Sigmoid colon (tissue), 7 donors: ENCODE results near the gene METTL5. TPM values are rescaled to one million over a fixed set of nuclear protein-coding genes. Genes with fewer than 3 reads are reported as not detected.
"Not testable (repeated sequence)": the region's sequence is repeated elsewhere in the genome, so short reads cannot be mapped to it uniquely, and the experiment has no call there.

Experiments used
- DNase-seq: peaks from one replicate; pipeline ENCODE4 v3.0.0-alpha.2; 2019
- H3K27ac ChIP-seq, 4 donors: fragments of 200-600 bp; sonication (generic); one replicate each; pipeline ENCODE4 v1.5.1; 2016 to 2019; ENCODE audit warnings: mild to moderate bottlenecking in 1 of 4
- H3K27me3 ChIP-seq, 3 donors: fragments of 200-600 bp; sonication (generic); one replicate each; pipeline ENCODE4 v1.5.1; 2019; ENCODE audit warnings: mild to moderate bottlenecking in 1 of 3
- H3K36me3 ChIP-seq, 4 donors: fragments of 200-600 bp; sonication (generic); one replicate each; pipeline ENCODE4 v1.5.1; 2016 to 2019
- H3K4me1 ChIP-seq, 4 donors: fragments of 200-600 bp; sonication (generic); one replicate each; pipeline ENCODE4 v1.5.1; 2017 to 2019
- H3K4me3 ChIP-seq, 4 donors: fragments of 200-600 bp; sonication (generic); one replicate each; pipeline ENCODE4 v1.5.1; 2017 to 2019; ENCODE audit warnings: mild to moderate bottlenecking in 2 of 4, moderate library complexity in 1 of 4
- H3K9me3 ChIP-seq, 4 donors: fragments of 200-600 bp in 3 of 4; sonication (generic) in 3 of 4; one replicate each; pipeline versions ENCODE4 v1.5.1 to v1.6.1; 2013 to 2019
- CTCF ChIP-seq, 4 experiments: fragments of 450-650 bp in 3 of 4; fragments of 200-600 bp in 1 of 4; IDR thresholded peaks; one replicate each; pipeline ENCODE4 v1.5.1; 2016 to 2019; ENCODE audit warnings: antibody characterized with exemption in 4 of 4, mild to moderate bottlenecking in 3 of 4, moderate library complexity in 2 of 4
- EP300 ChIP-seq, 4 donors: sonication (generic); formaldehyde crosslinking; IDR thresholded peaks; one replicate each; pipeline ENCODE4 v1.6.1; 2017; ENCODE audit warnings: antibody characterized with exemption in 4 of 4
- POLR2A ChIP-seq, 2 donors: fragments of 450-650 bp; IDR thresholded peaks; one replicate each; pipeline ENCODE4 v1.6.1; 2016; ENCODE audit warnings: antibody characterized with exemption in 2 of 2, mild to moderate bottlenecking in 2 of 2, moderate library complexity in 2 of 2
- POLR2AphosphoS5 ChIP-seq, 4 donors: sonication (generic); formaldehyde crosslinking; IDR thresholded peaks; one replicate each; pipeline ENCODE4 v1.6.1; 2017; ENCODE audit warnings: antibody characterized with exemption in 4 of 4
- WGBS, 2 donors: extraction: QIAGEN DNeasy Blood & Tissue Kit; methylation state at CpG; one replicate each; pipeline ENCODE4 v1.1.7; 2013; 5-methylcytosine and 5-hydroxymethylcytosine counted together
- intact Hi-C: fragments of 100-400 bp; cut with DNase I; formaldehyde crosslinking; loops from one replicate; pipeline ENCODE4 v1.15.1; 2023
- polyA plus RNA-seq, 3 donors: library from polyadenylated mRNA; stranded (reverse); fragments of 200-250 nt; gene quantifications; one replicate each; pipeline ENCODE4 v1.2.3, GENCODE V29; 2013
- total RNA-seq, 4 donors: library from RNA; depleted of rRNA; stranded (reverse); fragments of >200 nt; gene quantifications; one replicate each; pipeline ENCODE4 v1.1.0, GENCODE V29; 2016
- donor health status: healthy with polysubstance abuse.
- donor health status: Bipolar disorder and iron deficiency.
- donor health status: healthy.

Gene METTL5
- total and polyA plus RNA-seq, 7 donors: 47.8 to 337 (median 74.9) TPM

- intact Hi-C loops: no loop called here
- H3K27ac ChIP-seq: no peak overlapping the region
- no peaks in the 10 kb centered on the region for H3K9me3 ChIP-seq
- TF ChIP-seq EP300 (IDR thresholded peaks at IDR 0.05) (no peak), POLR2AphosphoS5 (IDR thresholded peaks at IDR 0.05) (no peak), CTCF (IDR thresholded peaks at IDR 0.05) (no peak), POLR2A (IDR thresholded peaks at IDR 0.05) (no peak)
- H3K4me3 ChIP-seq: no peak overlapping the region
- H3K36me3 ChIP-seq: no peaks in the 10 kb centered on the region
- peaks cover 0 to 15% (median 0%) of the 10 kb centered on the region in 4 donors for H3K4me1 ChIP-seq
- no peaks in the 10 kb centered on the region for H3K27me3 ChIP-seq
- 87 to 91% methylated on average over 2 of the region's 2 CpGs for WGBS, 2 donors
- DNase-seq: no peak
These were observed 40.8 kb upstream of the METTL5 start for GRCh38 chr2:169865492-169865891.

- no peak overlapping the region for H3K4me3 ChIP-seq
- no peaks in the 10 kb centered on the region for H3K9me3 ChIP-seq
- TF ChIP-seq EP300 (IDR thresholded peaks at IDR 0.05): no peak
- TF ChIP-seq POLR2A (IDR thresholded peaks at IDR 0.05): no peak
- TF ChIP-seq CTCF (IDR thresholded peaks at IDR 0.05): no peak
- TF ChIP-seq POLR2AphosphoS5 (IDR thresholded peaks at IDR 0.05): no peak
- WGBS, 2 donors: 94 to 99% methylated on average over 2 of the region's 2 CpGs
- H3K27me3 ChIP-seq: no peaks in the 10 kb centered on the region
- H3K36me3 ChIP-seq: no peaks in the 10 kb centered on the region
- no peak overlapping the region for H3K27ac ChIP-seq
- H3K4me1 ChIP-seq: peaks cover 0 to 8% (median 0%) of the 10 kb centered on the region in 4 donors
- intact Hi-C loops: no loop called here
- no peak for DNase-seq
These were observed 38.1 kb upstream of the METTL5 start for GRCh38 chr2:169862816-169863215.

- H3K27me3 ChIP-seq: no peaks in the 10 kb centered on the region
- 94 to 96% methylated on average over 4 of the region's 4 CpGs for WGBS, 2 donors
- intact Hi-C loops: no loop called here
- H3K36me3 ChIP-seq: no peaks in the 10 kb centered on the region
- H3K9me3 ChIP-seq: no peaks in the 10 kb centered on the region
- DNase-seq: no peak
- TF ChIP-seq CTCF (IDR thresholded peaks at IDR 0.05) (no peak), POLR2AphosphoS5 (IDR thresholded peaks at IDR 0.05) (no peak), EP300 (IDR thresholded peaks at IDR 0.05) (no peak), POLR2A (IDR thresholded peaks at IDR 0.05) (no peak)
- no peak overlapping the region for H3K27ac ChIP-seq
- H3K4me3 ChIP-seq: no peak overlapping the region
- H3K4me1 ChIP-seq: peaks cover 0 to 8% (median 0%) of the 10 kb centered on the region in 4 donors
These were observed 35.4 kb upstream of the METTL5 start for GRCh38 chr2:169860149-169860548.

- no peak overlapping the region for H3K4me3 ChIP-seq
- peaks cover 0 to 8% (median 2%) of the 10 kb centered on the region in 4 donors for H3K4me1 ChIP-seq
- intact Hi-C loops: no loop called here
- TF ChIP-seq POLR2A (IDR thresholded peaks at IDR 0.05): no peak
- no peak for TF ChIP-seq POLR2AphosphoS5 (IDR thresholded peaks at IDR 0.05)
- TF ChIP-seq CTCF (IDR thresholded peaks at IDR 0.05): no peak
- H3K36me3 ChIP-seq: no peaks in the 10 kb centered on the region
- H3K9me3 ChIP-seq: no peaks in the 10 kb centered on the region
- no peaks in the 10 kb centered on the region for H3K27me3 ChIP-seq
- WGBS, 2 donors: 94 to 97% methylated on average over 4 of the region's 4 CpGs
- H3K27ac ChIP-seq: no peak overlapping the region
- DNase-seq: no peak
These were observed 34.7 kb upstream of the METTL5 start for GRCh38 chr2:169859423-169859822.

GRCh38 chr2:169855281-169856258 lies 30.9 kb upstream of the METTL5 start:
- H3K9me3 ChIP-seq, H3K4me3 ChIP-seq, DNase-seq, H3K27me3 ChIP-seq, H3K27ac ChIP-seq, intact Hi-C loops, H3K36me3 ChIP-seq, H3K4me1 ChIP-seq: not testable (repeated sequence)
- WGBS, 2 donors: 96% methylated on average over 39 to 40 of the region's 42 CpGs
